Mammary epithelial cell (primary cell): ENCODE data around the gene CA9.

Experiments
- CTCF ChIP-seq, 2 donors: IDR thresholded peaks in 1 of 2; conservative IDR thresholded peaks in 1 of 2; 2 replicates each; pipeline ENCODE4 v1.5.1; 2011 to 2012; ENCODE audit warnings: inconsistent platforms in 2 of 2, low read length in 2 of 2, mild to moderate bottlenecking in 2 of 2, control low read depth in 1 of 2, low read depth in 1 of 2; ENCODE audit not compliant: insufficient read depth in 1 of 2; ENCODE audit errors: extremely low read depth in 1 of 2
- EZH2 ChIP-seq: IDR thresholded peaks from 2 replicates; pipeline ENCODE4 v1.6.1; 2012; ENCODE audit warnings: low read length, inconsistent platforms, borderline replicate concordance

GRCh38 chr9:35723426-35723825 is 49.7 kb downstream of the CA9 start:
- TF ChIP-seq EZH2, result no peak
- TF ChIP-seq CTCF (conservative IDR thresholded peaks at IDR 0.05 in 1 of 2, IDR thresholded peaks at IDR 0.05 in 1 of 2; ENCODE audit: extremely low read depth in 1 of 2, insufficient read depth in 1 of 2, low read depth in 1 of 2, low read length in 2 of 2), result no peak
